ENCODE results near the gene GSDMA. TPM values are rescaled to one million over a fixed set of nuclear protein-coding genes. Genes with fewer than 3 reads are reported as not detected.

Gene GSDMA
- total RNA-seq, 2 experiments from 2014 or later: 0.26 TPM; not detected in 1

- no peak overlapping the region for H3K4me3 Mint-ChIP-seq
- H3K4me1 Mint-ChIP-seq: peaks cover 18% of the 10 kb centered on the region
- H3K27ac Mint-ChIP-seq: no peak overlapping the region
- no peaks in the 10 kb centered on the region for H3K9me3 Mint-ChIP-seq
- H3K27me3 Mint-ChIP-seq: no peaks in the 10 kb centered on the region
- peak; percentile 87 for ATAC-seq (ENCODE audit: low read depth)
- DNase-seq: peak; percentile 79
- POLR2A ChIA-PET: interaction anchor here (1.2 kb wide), 1 partner anchor 27 kb away, joined by 4 read pairs; the partner anchor contains the start of gene MED24
- peaks cover 25% of the 10 kb centered on the region for H3K36me3 Mint-ChIP-seq
Measured at GRCh38 chr17:40026816-40027613, 64.2 kb downstream of the GSDMA start.

Small RNA genes lying within 50 kb of the gene (microRNA-seq; reads per million reads assigned to microRNA genes)
- not detected for gene MIR6884

Other genes with a start within 250 kb of the GSDMA start
- 10 to 100 TPM; 38.1 to 38.6 TPM for gene MIEN1, start 232.5 kb upstream of the GSDMA start, total RNA-seq
- gene GRB7, start 225.1 kb upstream of the GSDMA start, total RNA-seq: under 1 TPM; 0.37 to 0.61 TPM
- 10 to 100 TPM; 78.5 to 83.5 TPM for gene IKZF3, start 98.7 kb upstream of the GSDMA start, total RNA-seq
- gene ZPBP2, start 94.8 kb upstream of the GSDMA start, total RNA-seq: under 1 TPM in 1 of 2 experiments, not detected in 1; 0.14 TPM
- 10 to 100 TPM; 67.0 to 69.8 TPM for gene GSDMB, start 44.4 kb upstream of the GSDMA start, total RNA-seq
- 100 to 1,000 TPM; 149 to 159 TPM for gene ORMDL3, start 35.4 kb upstream of the GSDMA start, total RNA-seq
- gene LRRC3C, start 35.3 kb upstream of the GSDMA start, total RNA-seq: not detected
- gene PSMD3, start 17.8 kb downstream of the GSDMA start, total RNA-seq: 10 to 100 TPM; 82.5 to 87.9 TPM
- not detected for gene CSF3, start 52.4 kb downstream of the GSDMA start, total RNA-seq
- gene MED24, start 91.4 kb downstream of the GSDMA start, total RNA-seq: 10 to 100 TPM; 87.0 to 89.9 TPM
- 10 to 100 TPM; 19.9 to 20.3 TPM for gene THRA, start 100.0 kb downstream of the GSDMA start, total RNA-seq
- gene NR1D1, start 137.6 kb downstream of the GSDMA start, total RNA-seq: 1 to 10 TPM; 5.0 to 5.8 TPM
- gene MSL1, start 159.0 kb downstream of the GSDMA start, total RNA-seq: 100 to 1,000 TPM; 107 to 110 TPM
- 100 to 1,000 TPM; 100 to 101 TPM for gene CASC3, start 177.5 kb downstream of the GSDMA start, total RNA-seq
- 1 to 10 TPM; 4.9 to 5.4 TPM for gene RAPGEFL1, start 214.5 kb downstream of the GSDMA start, total RNA-seq

All from activated naive CD8-positive, alpha-beta T cell treated with anti-CD3 and anti-CD28 coated beads, Interleukin-2, amount 10 ng/mL, durations not matched to agents 7 days and 5 days (primary cell).